AG04449 (cell line): Measurements from ENCODE around the gene SLC25A23.

Source experiments
- CTCF ChIA-PET: fragments of 350-600 bp; formaldehyde crosslinking; extraction: SDS; loops from one replicate; lab custom pipeline; 2021; ENCODE audit warnings: antibody characterized with exemption; lab: Yijun Ruan, JAX
- POLR2A ChIA-PET: fragments of 400-600, 350-600 bp; formaldehyde crosslinking; extraction: SDS; loops from one replicate; lab custom pipeline; 2020; ENCODE audit warnings: antibody characterized with exemption, inconsistent platforms; lab: Yijun Ruan, JAX
- DNase-seq: peaks from one replicate; pipeline ENCODE4 v3.0.0-alpha.2; 2010; ENCODE audit warnings: low read depth, low spot score
- H3K4me3 ChIP-seq: 2 replicates; pipeline ENCODE4 v1.5.1; 2011; ENCODE audit warnings: low read depth, mild to moderate bottlenecking, control low read depth, low read length
- CTCF ChIP-seq: IDR thresholded peaks from one replicate; pipeline ENCODE4 v1.5.1; 2011; ENCODE audit warnings: mild to moderate bottlenecking, moderate library complexity, low read length, control low read depth, inconsistent platforms; ENCODE audit not compliant: insufficient read depth; ENCODE audit errors: missing control alignments

SLC25A23 gene

GRCh38 chr19:6452223-6452614 lies 7.4 kb downstream of the SLC25A23 start:
- H3K4me3 ChIP-seq, result no peak overlapping the region
- no peak for DNase-seq
- no peak for TF ChIP-seq CTCF
- CTCF ChIA-PET, result no interaction called here
- POLR2A ChIA-PET, result no interaction called here

- ChIA-PET CTCF (no interaction called here), POLR2A (no interaction called here)
Measured at GRCh38 chr19:6451583-6452222, 7.9 kb downstream of the SLC25A23 start.

GRCh38 chr19:6450166-6450565 lies 9.4 kb downstream of the SLC25A23 start:
- no peak overlapping the region for H3K4me3 ChIP-seq
- ChIA-PET POLR2A (no interaction called here), CTCF (no interaction called here)
- no peak for DNase-seq
- no peak for TF ChIP-seq CTCF

More at GRCh38 chr19:6451583-6452222, 7.9 kb downstream of the SLC25A23 start:
- DNase-seq, result no peak
- TF ChIP-seq CTCF, result no peak
- H3K4me3 ChIP-seq, result no peak overlapping the region

- no peak overlapping the region for H3K4me3 ChIP-seq
- no peak for TF ChIP-seq CTCF
- CTCF ChIA-PET, result no interaction called here
- no peak for DNase-seq
- POLR2A ChIA-PET, result no interaction called here
Measured at GRCh38 chr19:6448045-6448444, 11.5 kb downstream of the SLC25A23 start.

GRCh38 chr19:6446452-6446851 lies 13.1 kb downstream of the SLC25A23 start:
- TF ChIP-seq CTCF, result no peak
- no peak overlapping the region for H3K4me3 ChIP-seq
- DNase-seq, result no peak
- POLR2A ChIA-PET, result no interaction called here
- CTCF ChIA-PET, result no interaction called here

- POLR2A ChIA-PET, result no interaction called here
- no peak for TF ChIP-seq CTCF
- no peak overlapping the region for H3K4me3 ChIP-seq
- CTCF ChIA-PET, result interaction anchor here (0.6 kb wide), 1 partner anchor 18 kb away, joined by 3 read pairs; no protein-coding TSS in a partner anchor
- no peak for DNase-seq
Measured at GRCh38 chr19:6443986-6444385, 15.6 kb downstream of the SLC25A23 start.
